AG09309 (cell line): ENCODE data around the gene CYP11A1.

Source experiments
- DNase-seq: peaks from one replicate; pipeline ENCODE4 v3.0.0-alpha.2; 2010; ENCODE audit warnings: low read depth
- H3K4me3 ChIP-seq: 2 replicates; pipeline ENCODE4 v1.5.1; 2011; ENCODE audit warnings: mild to moderate bottlenecking, low read depth, low read length, moderate library complexity; ENCODE audit not compliant: control insufficient read depth
- TF ChIP-seq, protein P1 (sequence below): IDR thresholded peaks from 2 replicates; pipeline ENCODE4 v1.5.1; 2011; ENCODE audit warnings: mild to moderate bottlenecking, low read depth, low read length, inconsistent platforms; ENCODE audit not compliant: insufficient read depth, control insufficient read depth; ENCODE audit errors: missing control alignments

CYP11A1 gene

DNA sequence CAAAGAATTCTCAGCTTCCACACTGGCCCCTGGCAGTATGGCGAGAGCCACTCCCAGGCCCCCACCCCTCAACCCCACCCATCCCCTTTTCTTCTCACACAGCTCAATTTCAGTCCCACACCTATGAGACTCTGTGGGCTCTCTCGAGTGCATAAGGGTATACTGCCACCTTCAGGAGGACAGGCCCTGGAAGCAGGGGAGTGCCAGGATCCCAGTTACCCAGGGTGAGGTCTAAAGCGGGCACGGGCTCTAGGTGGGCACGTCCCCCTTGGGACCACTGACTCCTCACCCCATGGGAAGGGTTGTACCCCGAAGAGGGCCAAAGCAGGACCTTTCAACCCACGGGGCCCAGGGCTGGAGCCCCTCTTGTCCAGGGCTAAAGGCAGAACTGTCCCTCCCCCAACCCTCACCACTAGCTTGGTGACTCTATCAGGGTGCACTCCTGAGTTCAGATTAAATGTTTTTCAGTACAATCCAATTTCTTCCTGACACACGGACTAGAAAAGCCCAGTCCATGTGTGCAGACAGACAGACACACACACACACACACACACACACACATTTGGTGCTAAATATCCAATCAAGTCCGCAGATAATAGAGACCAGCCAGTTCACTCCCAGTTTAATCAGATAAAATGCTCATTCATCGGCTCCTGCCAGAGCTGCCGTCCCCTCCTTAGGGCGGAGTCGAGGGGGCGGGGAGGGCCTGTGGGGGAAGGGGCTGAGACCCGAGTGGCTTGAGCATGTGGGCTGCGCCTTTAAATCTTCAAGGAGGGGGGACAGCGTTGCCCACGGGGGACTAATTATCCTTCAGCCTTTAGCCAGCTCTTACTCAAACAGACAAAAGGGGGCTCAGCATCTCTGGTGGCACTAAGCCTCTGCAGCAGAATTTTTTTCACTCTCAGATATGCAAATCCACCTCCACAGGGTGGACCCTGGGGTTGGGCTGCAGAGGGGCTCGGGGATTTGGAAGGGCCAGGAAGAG is 59.3 kb downstream of the CYP11A1 start:
- TF ChIP-seq, protein P1, sequence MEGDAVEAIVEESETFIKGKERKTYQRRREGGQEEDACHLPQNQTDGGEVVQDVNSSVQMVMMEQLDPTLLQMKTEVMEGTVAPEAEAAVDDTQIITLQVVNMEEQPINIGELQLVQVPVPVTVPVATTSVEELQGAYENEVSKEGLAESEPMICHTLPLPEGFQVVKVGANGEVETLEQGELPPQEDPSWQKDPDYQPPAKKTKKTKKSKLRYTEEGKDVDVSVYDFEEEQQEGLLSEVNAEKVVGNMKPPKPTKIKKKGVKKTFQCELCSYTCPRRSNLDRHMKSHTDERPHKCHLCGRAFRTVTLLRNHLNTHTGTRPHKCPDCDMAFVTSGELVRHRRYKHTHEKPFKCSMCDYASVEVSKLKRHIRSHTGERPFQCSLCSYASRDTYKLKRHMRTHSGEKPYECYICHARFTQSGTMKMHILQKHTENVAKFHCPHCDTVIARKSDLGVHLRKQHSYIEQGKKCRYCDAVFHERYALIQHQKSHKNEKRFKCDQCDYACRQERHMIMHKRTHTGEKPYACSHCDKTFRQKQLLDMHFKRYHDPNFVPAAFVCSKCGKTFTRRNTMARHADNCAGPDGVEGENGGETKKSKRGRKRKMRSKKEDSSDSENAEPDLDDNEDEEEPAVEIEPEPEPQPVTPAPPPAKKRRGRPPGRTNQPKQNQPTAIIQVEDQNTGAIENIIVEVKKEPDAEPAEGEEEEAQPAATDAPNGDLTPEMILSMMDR, result peak; percentile 94
- peak; percentile 17 for DNase-seq
- no peak overlapping the region for H3K4me3 ChIP-seq

DNA sequence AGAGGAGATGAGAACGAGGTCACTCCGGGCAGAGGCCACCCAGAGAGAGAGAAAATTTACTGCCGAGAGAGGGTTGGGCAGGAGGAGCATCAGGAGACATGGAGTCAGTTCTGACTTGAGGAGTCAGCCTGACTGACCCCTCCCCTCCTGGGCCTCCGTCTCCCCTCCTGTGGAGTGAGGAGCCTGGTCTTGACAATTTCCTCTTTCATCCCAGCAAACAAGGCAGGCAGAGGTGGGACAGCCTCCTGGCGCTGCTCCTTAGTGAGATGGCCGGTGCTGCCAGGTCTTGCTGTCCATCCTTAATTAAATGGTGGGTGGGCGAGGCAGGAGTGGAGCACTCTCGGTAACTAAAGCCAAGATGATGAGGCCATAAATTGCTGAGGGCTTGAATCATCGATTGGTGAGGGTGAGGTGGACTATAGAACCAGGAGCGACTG is 60.6 kb downstream of the CYP11A1 start:
- TF ChIP-seq, protein P1, result no peak
- DNase-seq, result no peak
- no peak overlapping the region for H3K4me3 ChIP-seq

DNA sequence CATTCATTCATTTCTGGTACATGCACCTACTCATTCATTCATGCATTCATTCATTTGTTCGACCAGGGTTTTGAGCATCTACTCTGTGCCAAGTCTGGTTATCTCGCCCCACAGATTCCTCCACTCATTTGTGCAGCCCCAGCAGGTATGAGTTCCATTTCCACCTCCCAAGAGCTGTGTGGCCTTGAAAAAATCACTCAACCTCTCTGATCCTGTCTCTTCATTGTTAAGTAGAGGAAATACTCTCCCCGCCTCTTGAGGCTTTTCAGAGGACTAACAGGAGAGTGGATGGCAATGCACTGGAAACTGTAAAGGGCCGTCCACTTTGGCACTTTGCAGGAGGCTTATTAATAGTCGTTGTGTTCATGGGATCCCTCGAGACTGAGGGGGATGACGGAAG is 61.8 kb downstream of the CYP11A1 start:
- no peak overlapping the region for H3K4me3 ChIP-seq
- no peak for DNase-seq
- TF ChIP-seq, protein P1, result no peak

DNA sequence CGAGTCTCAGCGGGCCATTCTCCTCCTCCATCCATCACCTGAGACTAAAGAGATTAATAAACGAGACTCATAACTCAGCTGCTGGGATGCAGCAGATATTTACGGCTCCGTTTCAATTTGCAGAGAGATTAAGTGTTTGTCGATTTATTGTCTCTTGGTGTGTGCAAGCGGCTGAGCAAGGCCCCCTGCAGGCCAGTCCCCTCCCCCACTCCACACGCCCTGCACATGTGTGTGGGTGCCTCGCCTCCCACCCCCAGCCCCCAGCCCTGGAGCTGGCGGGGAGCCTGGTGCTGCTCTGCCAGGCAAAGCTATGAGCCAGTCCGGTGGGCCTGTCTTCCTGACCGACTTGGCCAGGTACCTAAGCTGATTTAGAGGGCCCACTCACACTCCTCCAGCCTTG is 63.0 kb downstream of the CYP11A1 start:
- DNase-seq, result no peak
- TF ChIP-seq, protein P1, result no peak
- H3K4me3 ChIP-seq, result no peak overlapping the region

DNA sequence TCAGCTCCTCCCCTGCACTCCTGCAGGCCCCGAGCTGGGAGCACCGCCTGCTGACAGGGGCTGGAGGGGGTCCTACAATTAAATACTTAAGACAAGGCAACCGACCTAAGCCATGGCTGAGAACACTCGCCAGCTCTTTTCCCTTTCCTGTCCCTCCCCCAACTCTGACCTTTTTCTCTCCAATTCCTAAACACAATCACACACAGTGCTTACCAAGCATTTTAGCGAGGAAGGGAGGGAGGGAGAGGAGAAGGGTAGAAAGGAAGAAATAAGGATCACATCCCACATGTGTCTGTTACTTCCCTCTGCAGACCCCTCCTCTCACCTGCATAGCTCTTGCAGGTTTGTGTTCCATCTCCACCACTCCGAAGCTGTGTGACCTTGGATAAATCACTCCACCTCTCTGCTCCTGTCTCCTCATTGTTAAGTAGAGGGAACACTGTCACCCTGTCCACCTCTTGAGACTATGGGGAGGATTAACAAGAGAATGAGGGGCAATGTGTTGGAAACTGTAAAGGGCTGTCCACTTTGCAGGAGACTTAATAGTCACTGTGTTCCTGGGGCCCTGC is 63.6 kb downstream of the CYP11A1 start:
- DNase-seq, result no peak
- no peak overlapping the region for H3K4me3 ChIP-seq
- TF ChIP-seq, protein P1, result no peak

DNA sequence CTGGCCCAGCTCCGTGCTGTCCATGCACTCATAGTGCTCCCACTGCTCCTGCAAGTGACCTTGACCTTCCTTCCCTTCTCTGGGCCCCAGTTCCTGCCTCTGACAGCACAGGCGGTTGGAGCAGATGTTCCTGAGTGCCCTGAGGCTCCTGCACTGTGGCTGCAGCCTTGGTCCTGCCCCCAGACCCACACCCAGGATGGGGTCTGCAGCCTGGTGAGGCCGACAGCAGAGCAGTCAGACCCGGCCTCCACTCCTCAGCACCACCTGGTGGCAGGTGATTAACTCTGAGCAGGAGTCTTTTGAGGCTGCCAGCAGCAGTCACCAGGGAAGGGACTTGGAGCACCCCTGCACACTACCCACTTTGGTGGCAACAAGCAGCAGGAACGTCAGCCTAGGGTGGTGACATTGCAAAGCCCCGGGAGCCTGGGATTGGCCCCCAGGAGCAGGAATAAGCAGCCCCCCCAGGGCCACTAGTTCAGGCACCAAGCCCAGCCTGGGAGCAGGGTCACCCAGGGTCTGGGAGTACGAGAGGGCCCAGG is 64.6 kb downstream of the CYP11A1 start:
- no peak overlapping the region for H3K4me3 ChIP-seq
- DNase-seq, result no peak
- TF ChIP-seq, protein P1, result peak; percentile 88
